Mesothelial cell of epicardium (in vitro differentiated cells): Measurements from ENCODE around the gene SLC45A1. TPM values are rescaled to one million over a fixed set of nuclear protein-coding genes. Genes with fewer than 3 reads are reported as not detected.
A peak's percentile ranks its signal among the peaks of the same experiment; 100 is the strongest.

Experiments
- DNase-seq, 2 experiments: peaks; one replicate each; pipeline ENCODE4 v3.0.0; 2021; ENCODE audit warnings: low spot score in 2 of 2; ENCODE audit not compliant: unreplicated experiment in 2 of 2
- H3K27ac Mint-ChIP-seq: 2 replicates; pipeline ENCODE4 v1.8.0; 2021; ENCODE audit warnings: mixed read lengths
- H3K27me3 Mint-ChIP-seq: 2 replicates; pipeline ENCODE4 v1.8.0; 2021; ENCODE audit warnings: low read depth, mixed read lengths
- H3K36me3 Mint-ChIP-seq: 2 replicates; pipeline ENCODE4 v1.8.0; 2021; ENCODE audit warnings: mixed read lengths
- H3K4me1 Mint-ChIP-seq: 2 replicates; pipeline ENCODE4 v1.8.0; 2021; ENCODE audit warnings: mixed read lengths
- H3K4me3 Mint-ChIP-seq: 2 replicates; pipeline ENCODE4 v1.8.0; 2021; ENCODE audit warnings: mild to moderate bottlenecking, moderate library complexity, mixed read lengths
- H3K9me3 Mint-ChIP-seq: 2 replicates; pipeline ENCODE4 v1.8.0; 2021; ENCODE audit warnings: mixed read lengths
- total RNA-seq: library from RNA; stranded (reverse); gene quantifications from 3 replicates; pipeline ENCODE4 v1.2.1, GENCODE V29; 2021
- TF ChIP-seq, protein P1 (sequence below): fragments of 200-600 bp; sonication (generic); IDR thresholded peaks from one replicate; pipeline ENCODE4 v1.5.0; 2021; ENCODE audit warnings: antibody characterized with exemption; ENCODE audit not compliant: unreplicated experiment

SLC45A1 gene
- total RNA-seq, 1 donor from 2014 or later: 4.9 TPM

DNA sequence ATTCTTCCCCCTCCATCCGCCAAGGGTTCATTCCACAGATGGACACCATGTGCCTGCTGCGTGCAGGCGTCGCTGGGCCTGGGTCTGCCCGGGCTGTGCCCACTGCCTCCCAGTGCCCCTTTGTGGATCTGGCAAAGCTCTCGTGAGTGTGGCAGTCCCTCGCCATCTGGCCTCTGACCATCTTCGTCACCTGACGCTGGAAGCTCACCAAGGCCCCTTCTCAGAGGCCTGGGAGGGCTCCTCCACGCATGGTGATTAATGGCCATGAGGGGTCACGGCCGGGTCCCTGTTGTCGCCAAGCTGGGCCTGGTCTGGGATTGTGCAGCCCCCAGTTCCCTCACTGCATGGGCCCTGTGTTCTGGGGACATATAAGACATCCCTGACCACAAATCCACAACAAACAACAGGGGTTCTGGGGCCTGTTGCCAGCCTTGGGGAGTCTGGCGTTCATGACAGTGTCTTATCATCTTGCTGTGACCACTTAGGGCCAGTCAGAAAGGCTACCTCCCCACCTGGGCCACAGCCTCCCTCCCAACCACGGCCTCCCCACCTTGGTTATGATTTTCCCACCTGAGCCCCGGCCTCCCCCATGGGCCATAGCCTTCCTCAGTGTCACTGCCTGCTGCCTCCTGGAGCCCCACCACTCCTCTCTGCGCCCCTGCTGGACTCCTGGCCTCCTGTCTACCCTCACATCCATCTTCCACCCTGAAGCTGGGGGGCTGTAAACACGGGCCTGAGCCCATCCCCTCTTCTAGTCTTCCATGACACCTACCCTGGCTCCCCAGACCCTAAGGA is 27.9 kb downstream of the SLC45A1 start:
- DNase-seq: no peak
- H3K27me3 Mint-ChIP-seq: no peaks in the 10 kb centered on the region
- no peak overlapping the region for H3K27ac Mint-ChIP-seq
- H3K36me3 Mint-ChIP-seq: no peaks in the 10 kb centered on the region
- no peak overlapping the region for H3K4me3 Mint-ChIP-seq
- no peaks in the 10 kb centered on the region for H3K9me3 Mint-ChIP-seq
- peaks cover 22% of the 10 kb centered on the region for H3K4me1 Mint-ChIP-seq
- TF ChIP-seq, protein P1, sequence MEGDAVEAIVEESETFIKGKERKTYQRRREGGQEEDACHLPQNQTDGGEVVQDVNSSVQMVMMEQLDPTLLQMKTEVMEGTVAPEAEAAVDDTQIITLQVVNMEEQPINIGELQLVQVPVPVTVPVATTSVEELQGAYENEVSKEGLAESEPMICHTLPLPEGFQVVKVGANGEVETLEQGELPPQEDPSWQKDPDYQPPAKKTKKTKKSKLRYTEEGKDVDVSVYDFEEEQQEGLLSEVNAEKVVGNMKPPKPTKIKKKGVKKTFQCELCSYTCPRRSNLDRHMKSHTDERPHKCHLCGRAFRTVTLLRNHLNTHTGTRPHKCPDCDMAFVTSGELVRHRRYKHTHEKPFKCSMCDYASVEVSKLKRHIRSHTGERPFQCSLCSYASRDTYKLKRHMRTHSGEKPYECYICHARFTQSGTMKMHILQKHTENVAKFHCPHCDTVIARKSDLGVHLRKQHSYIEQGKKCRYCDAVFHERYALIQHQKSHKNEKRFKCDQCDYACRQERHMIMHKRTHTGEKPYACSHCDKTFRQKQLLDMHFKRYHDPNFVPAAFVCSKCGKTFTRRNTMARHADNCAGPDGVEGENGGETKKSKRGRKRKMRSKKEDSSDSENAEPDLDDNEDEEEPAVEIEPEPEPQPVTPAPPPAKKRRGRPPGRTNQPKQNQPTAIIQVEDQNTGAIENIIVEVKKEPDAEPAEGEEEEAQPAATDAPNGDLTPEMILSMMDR: no peak

DNA sequence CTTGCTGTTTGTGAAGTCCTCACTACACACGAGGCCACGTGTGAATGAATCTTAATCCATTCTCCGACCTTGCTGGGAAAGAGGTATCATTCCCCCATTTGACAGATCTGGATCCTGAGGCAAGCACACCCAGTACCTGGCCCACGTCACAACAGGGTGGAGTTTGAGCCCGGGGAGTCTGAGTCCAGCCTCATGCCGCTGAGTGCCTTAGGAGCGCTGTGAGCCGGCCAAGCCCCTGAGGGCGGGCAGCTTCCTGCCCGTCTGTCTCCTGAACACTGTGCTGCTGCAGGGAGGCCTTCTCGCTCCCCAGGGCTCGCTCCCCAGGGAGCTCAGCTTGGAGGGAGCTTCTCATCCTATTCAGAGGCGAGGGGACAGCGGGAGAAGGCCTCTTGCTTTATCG is 29.7 kb downstream of the SLC45A1 start:
- Mint-ChIP-seq H3K9me3 (no peaks in the 10 kb centered on the region), H3K4me3 (no peak overlapping the region), H3K36me3 (peaks cover 4% of the 10 kb centered on the region), H3K27me3 (no peaks in the 10 kb centered on the region), H3K27ac (no peak overlapping the region), H3K4me1 (peaks cover 22% of the 10 kb centered on the region)
- TF ChIP-seq, protein P1: no peak
- DNase-seq: no peak

DNA sequence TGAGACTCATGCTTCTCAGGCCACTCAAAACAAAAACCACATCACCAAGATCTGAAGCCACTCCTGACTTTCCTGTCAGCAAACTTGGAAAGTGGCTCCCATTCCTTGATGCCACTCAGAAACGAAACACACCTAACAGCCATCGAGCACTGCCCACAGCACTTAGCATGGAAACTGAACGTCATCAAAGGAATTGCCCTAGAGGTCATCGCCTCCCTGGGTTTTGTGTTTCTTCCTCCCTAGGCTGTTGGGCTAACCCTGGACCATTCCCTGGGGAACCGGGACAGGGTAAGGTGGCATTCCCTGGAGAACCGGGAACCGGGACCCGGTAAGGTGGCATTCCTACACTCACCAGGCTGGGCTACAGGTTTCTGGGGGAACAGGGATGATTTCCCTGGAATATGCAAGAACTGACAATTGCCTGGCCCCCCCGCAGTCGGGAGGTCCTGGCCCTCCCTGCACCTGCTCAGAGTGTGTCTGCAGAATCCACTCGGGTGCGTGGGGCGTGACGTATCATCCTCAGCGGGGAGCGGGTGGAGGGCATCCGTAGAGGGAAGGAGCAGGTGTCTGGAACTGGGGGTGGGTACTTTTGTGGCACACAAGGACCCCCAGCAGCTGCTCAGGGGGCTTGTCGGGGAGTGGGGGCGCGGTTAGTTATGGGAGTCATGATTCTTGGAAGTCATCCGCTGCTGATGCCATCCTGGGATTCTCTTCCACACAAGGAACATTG is 30.3 kb downstream of the SLC45A1 start:
- no peak for DNase-seq
- Mint-ChIP-seq H3K36me3 (peaks cover 10% of the 10 kb centered on the region), H3K27me3 (no peaks in the 10 kb centered on the region), H3K4me1 (peaks cover 17% of the 10 kb centered on the region), H3K27ac (no peak overlapping the region), H3K9me3 (no peaks in the 10 kb centered on the region), H3K4me3 (no peak overlapping the region)
- TF ChIP-seq, protein P1: no peak

DNA sequence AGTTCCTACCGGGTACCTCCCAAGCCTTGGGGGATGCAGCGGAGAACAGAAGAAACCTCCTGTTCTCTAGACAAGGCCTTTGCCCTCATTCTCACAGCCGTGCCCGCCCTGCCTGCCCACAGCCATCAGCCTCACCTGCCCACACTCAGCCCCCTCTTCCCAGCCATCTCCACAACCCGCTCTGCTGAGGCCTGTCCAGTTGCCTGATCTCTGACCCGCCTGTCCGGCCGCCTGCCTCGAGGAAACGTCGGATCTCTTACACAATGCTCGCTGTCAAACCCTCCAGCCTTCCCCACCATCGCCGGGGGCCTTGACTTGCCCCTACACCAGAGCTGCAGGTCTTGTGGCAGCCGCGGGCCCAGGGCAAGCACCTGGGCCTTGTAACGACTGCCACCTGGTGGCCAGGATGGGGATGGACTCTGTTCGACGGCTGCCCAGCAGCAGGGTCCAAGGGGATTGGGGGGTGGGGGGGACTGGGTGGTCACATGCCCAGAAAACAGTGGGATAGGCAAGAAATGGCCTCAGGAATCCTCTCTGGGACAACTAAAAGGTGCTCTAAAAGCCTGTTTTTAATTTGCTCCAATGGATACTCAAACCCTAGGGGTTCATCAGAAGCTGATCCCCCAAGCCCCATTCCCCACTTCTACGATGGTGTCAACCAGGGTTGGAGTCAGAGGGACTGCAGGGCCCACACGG is 31.0 kb downstream of the SLC45A1 start:
- H3K36me3 Mint-ChIP-seq: peaks cover 14% of the 10 kb centered on the region
- peak overlapping the region; percentile 76 for H3K27ac Mint-ChIP-seq
- peaks cover 10% of the 10 kb centered on the region for H3K4me1 Mint-ChIP-seq
- no peaks in the 10 kb centered on the region for H3K27me3 Mint-ChIP-seq
- H3K4me3 Mint-ChIP-seq: no peak overlapping the region
- no peaks in the 10 kb centered on the region for H3K9me3 Mint-ChIP-seq
- TF ChIP-seq, protein P1: peak; percentile 93
- peak; percentile 56 to 79 for DNase-seq

DNA sequence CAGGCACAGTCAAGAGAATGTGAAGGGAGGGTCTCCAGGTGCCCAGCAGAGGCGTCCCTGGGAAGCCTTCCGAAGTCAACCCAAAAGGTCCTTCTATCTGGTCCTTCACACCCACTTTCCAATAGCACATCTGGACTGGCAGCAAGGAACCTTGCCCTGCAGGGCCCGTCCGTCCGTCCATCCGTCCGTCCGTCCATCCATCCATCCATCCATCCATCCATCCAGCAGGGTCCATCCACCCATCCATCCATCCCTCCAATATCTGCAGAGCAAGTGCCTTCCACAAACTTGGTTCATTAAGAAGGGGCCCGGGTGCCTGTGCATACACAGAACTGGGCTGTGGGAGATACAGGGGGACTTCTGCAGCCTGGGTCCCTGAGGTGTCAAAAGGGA is 31.6 kb downstream of the SLC45A1 start:
- Mint-ChIP-seq H3K4me3 (no peak overlapping the region), H3K9me3 (no peaks in the 10 kb centered on the region), H3K27me3 (no peaks in the 10 kb centered on the region), H3K36me3 (peaks cover 16% of the 10 kb centered on the region), H3K27ac (no peak overlapping the region), H3K4me1 (peaks cover 9% of the 10 kb centered on the region)
- TF ChIP-seq, protein P1: no peak
- DNase-seq: no peak
